SK-N-SH (cell line): Measurements from ENCODE around the gene TMED3. TPM values are rescaled to one million over a fixed set of nuclear protein-coding genes. Genes with fewer than 3 reads are reported as not detected.

Experiments used
- CTCF ChIA-PET: fragments of 300-600, 350-600 bp; formaldehyde crosslinking; extraction: SDS; loops from one replicate; lab custom pipeline; 2021; lab: Yijun Ruan, JAX
- POLR2A ChIA-PET: fragments of 350-600 bp; sonication (Branson Sonifier 250); formaldehyde crosslinking; extraction: SDS; loops from one replicate; lab custom pipeline; 2020; ENCODE audit warnings: antibody characterized with exemption, inconsistent platforms; lab: Yijun Ruan, JAX
- DNase-seq: peaks from one replicate; pipeline ENCODE4 v3.0.0; 2012
- H2AFZ ChIP-seq: fragments of 200-600 bp; sonication (generic); 2 replicates; pipeline ENCODE4 v1.8.1; 2016; ENCODE audit warnings: antibody characterized with exemption, mild to moderate bottlenecking, low read depth
- H3F3A ChIP-seq: fragments of 200-600 bp; sonication (generic); replicated peaks from 2 replicates; pipeline ENCODE3; 2016; ENCODE audit warnings: antibody characterized with exemption, mild to moderate bottlenecking; ENCODE audit not compliant: insufficient read depth
- H3K27ac ChIP-seq, 2 experiments: fragments of 200-500 bp in 1 of 2; fragments of 200-600 bp in 1 of 2; sonication (Bioruptor generic) in 1 of 2; sonication (generic), shearing (Covaris generic) in 1 of 2; 2 replicates each; pipeline versions ENCODE4 v1.5.1 to v1.6.1; 2014 to 2016; ENCODE audit warnings: low read depth in 2 of 2, inconsistent platforms in 1 of 2, low read length in 1 of 2, mild to moderate bottlenecking in 1 of 2, mixed read lengths in 1 of 2
- H3K27me3 ChIP-seq: fragments of 200-600 bp; sonication (generic), shearing (Covaris generic); 2 replicates; pipeline ENCODE4 v1.6.1; 2016; ENCODE audit warnings: mixed run types; ENCODE audit not compliant: insufficient read depth
- H3K36me3 ChIP-seq, 2 experiments: fragments of 200-500 bp in 1 of 2; fragments of 200-600 bp in 1 of 2; sonication (Bioruptor generic) in 1 of 2; sonication (generic) in 1 of 2; replicated peaks in 1 of 2; 2 replicates each; pipeline versions ENCODE3 to v1.5.1; 2014 to 2016; ENCODE audit warnings: low read length in 1 of 2, mild to moderate bottlenecking in 1 of 2; ENCODE audit not compliant: insufficient read depth in 2 of 2, control insufficient read depth in 1 of 2
- H3K4me1 ChIP-seq, 2 experiments: fragments of 200-500 bp in 1 of 2; fragments of 200-600 bp in 1 of 2; sonication (Bioruptor generic) in 1 of 2; sonication (generic), shearing (Covaris generic) in 1 of 2; 2 replicates each; pipeline versions ENCODE4 v1.5.1 to v1.6.1; 2014 to 2016; ENCODE audit warnings: low read depth in 1 of 2, low read length in 1 of 2, mixed run types in 1 of 2; ENCODE audit not compliant: insufficient read depth in 2 of 2, control insufficient read depth in 1 of 2
- H3K4me2 ChIP-seq: fragments of 200-600 bp; sonication (generic), shearing (Covaris generic); 2 replicates; pipeline ENCODE4 v1.6.1; 2017; ENCODE audit warnings: mixed run types
- H3K4me3 ChIP-seq, 2 experiments: fragments of 200-500 bp in 1 of 2; fragments of 200-600 bp in 1 of 2; sonication (Bioruptor generic) in 1 of 2; sonication (generic), shearing (Covaris generic) in 1 of 2; 2 replicates each; pipeline versions ENCODE4 v1.5.1 to v1.8.1; 2014 to 2016; ENCODE audit warnings: low read depth in 2 of 2, inconsistent platforms in 1 of 2, low read length in 1 of 2, mild to moderate bottlenecking in 1 of 2, mixed read lengths in 1 of 2, moderate library complexity in 1 of 2
- H3K79me2 ChIP-seq: fragments of 200-600 bp; sonication (generic); 2 replicates; pipeline ENCODE4 v1.8.1; 2017; ENCODE audit warnings: mild to moderate bottlenecking; ENCODE audit not compliant: insufficient read depth
- H3K9ac ChIP-seq: fragments of 200-600 bp; sonication (generic); 2 replicates; pipeline ENCODE4 v1.6.1; 2017; ENCODE audit warnings: mixed run types
- H3K9me2 ChIP-seq: fragments of 200-600 bp; sonication (generic); 2 replicates; pipeline ENCODE4 v1.6.1; 2017; ENCODE audit warnings: mixed run types
- H3K9me3 ChIP-seq: fragments of 200-600 bp; sonication (generic); 2 replicates; pipeline ENCODE4 v1.6.1; 2017; ENCODE audit warnings: mixed run types, mild to moderate bottlenecking, moderate library complexity
- H4K20me1 ChIP-seq: fragments of 200-600 bp; sonication (generic); 2 replicates; pipeline ENCODE4 v1.6.1; 2017; ENCODE audit warnings: mild to moderate bottlenecking, mixed run types; ENCODE audit not compliant: insufficient read depth
- CHD2 ChIP-seq: fragments of 150-350 bp; IDR thresholded peaks from 2 replicates; pipeline ENCODE4 v1.6.1; 2018; ENCODE audit warnings: low read length; ENCODE audit not compliant: partially characterized antibody
- RAD21 ChIP-seq: IDR thresholded peaks from 2 replicates; pipeline ENCODE4 v1.6.1; 2012; ENCODE audit warnings: mild to moderate bottlenecking, low read length
- RCOR1 ChIP-seq: fragments of 150-350 bp; IDR thresholded peaks from 2 replicates; pipeline ENCODE4 v1.6.1; 2017; ENCODE audit warnings: antibody characterized with exemption, low read length
- RFX5 ChIP-seq: IDR thresholded peaks from 2 replicates; pipeline ENCODE4 v1.6.1; 2012; ENCODE audit warnings: mild to moderate bottlenecking, improper control_type of control experiment, low read length
- RXRA ChIP-seq: IDR thresholded peaks from 2 replicates; pipeline ENCODE4 v1.4.0; 2012; ENCODE audit warnings: low read depth, mild to moderate bottlenecking, borderline replicate concordance
- TAF1 ChIP-seq: IDR thresholded peaks from 2 replicates; pipeline ENCODE4 v1.6.1; 2012; ENCODE audit warnings: low read depth, mild to moderate bottlenecking, low read length, moderate library complexity, borderline replicate concordance
- TCF12 ChIP-seq: IDR thresholded peaks from 2 replicates; pipeline ENCODE4 v1.4.0; 2012
- TEAD4 ChIP-seq: IDR thresholded peaks from 2 replicates; pipeline ENCODE4 v1.4.0; 2012; ENCODE audit warnings: mild to moderate bottlenecking, borderline replicate concordance; ENCODE audit not compliant: insufficient read depth
- YY1 ChIP-seq: IDR thresholded peaks from 2 replicates; pipeline ENCODE4 v1.4.0; 2012; ENCODE audit warnings: low read depth, mild to moderate bottlenecking
- WGBS: methylation state at CpG from one replicate; pipeline ENCODE4 v1.1.6; 2017; ENCODE audit warnings: low lambda C conversion rate; 5-methylcytosine and 5-hydroxymethylcytosine counted together
- polyA plus RNA-seq, 3 experiments: library from polyadenylated mRNA; depleted of rRNA; stranded (reverse); fragments of >200 nt; gene quantifications; 2 replicates each; pipeline ENCODE4 v1.2.3, GENCODE V29; 2012
- TF ChIP-seq, protein P1 (sequence below): IDR thresholded peaks from 2 replicates; pipeline ENCODE4; 2012
- TF ChIP-seq, protein P2 (sequence below): fragments of 200-600 bp; sonication (generic); IDR thresholded peaks from 2 replicates; pipeline ENCODE4 v1.6.1; 2017; ENCODE audit warnings: antibody characterized with exemption, mild to moderate bottlenecking, moderate library complexity
- TF ChIP-seq, protein P3 (sequence below): IDR thresholded peaks from 2 replicates; pipeline ENCODE4 v1.4.0; 2012; ENCODE audit warnings: low read depth, borderline replicate concordance
- TF ChIP-seq, protein P4 (sequence below): fragments of 150-350 bp; IDR thresholded peaks from 2 replicates; pipeline ENCODE4 v1.6.1; 2016; ENCODE audit warnings: mild to moderate bottlenecking, low read depth, low read length

The TMED3 gene
- polyA plus RNA-seq, 1 of the 3 experiments (the other 2 are of a cell fraction): 128 TPM

DNA sequence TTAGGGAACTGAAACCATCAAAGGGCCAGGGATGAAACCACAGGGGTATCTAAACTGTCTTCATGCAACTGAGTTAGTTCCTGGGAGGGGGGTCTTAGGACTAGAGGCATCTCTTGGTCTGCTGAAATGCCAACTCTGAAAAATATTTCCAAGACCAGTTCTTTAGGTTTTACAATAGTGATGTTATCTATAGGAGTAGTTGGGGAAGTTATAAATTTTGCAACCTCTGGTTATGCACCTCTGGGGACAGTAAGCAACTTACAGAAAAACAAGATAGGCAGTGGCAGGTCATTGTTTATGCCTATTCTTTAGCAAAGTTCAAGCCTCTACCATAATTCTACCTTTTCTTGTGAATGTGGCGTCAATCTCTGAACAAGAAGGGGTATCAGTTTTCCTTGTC, 60.7 kb downstream of the TMED3 start:
- Histone ChIP-seq H2AFZ (no peak overlapping the region), H3K79me2 (no peaks in the 10 kb centered on the region), H3K9me3 (no peaks in the 10 kb centered on the region), H3K4me2 (no peak overlapping the region), H3K9me2 (no peaks in the 10 kb centered on the region), H3F3A (no peaks in the 10 kb centered on the region), H3K9ac (no peak overlapping the region), H3K4me3 (no peak overlapping the region), H3K4me1 (peaks cover 0 to 4% of the 10 kb centered on the region in 2 experiments; a peak in 1 of 4 replicates), H3K36me3 (no peaks in the 10 kb centered on the region), H3K27ac (no peak overlapping the region), H3K27me3 (no peaks in the 10 kb centered on the region), H4K20me1 (no peaks in the 10 kb centered on the region)
- no peak for DNase-seq
- WGBS: 100% methylated on average over 1 of the region's 1 CpG
- POLR2A ChIA-PET: no interaction called here
- TF ChIP-seq YY1 (no peak), TCF12 (no peak), RAD21 (no peak), TAF1 (no peak), RXRA (no peak), TEAD4 (no peak), RFX5 (no peak), RCOR1 (no peak), CHD2 (no peak)
- TF ChIP-seq, protein P1, sequence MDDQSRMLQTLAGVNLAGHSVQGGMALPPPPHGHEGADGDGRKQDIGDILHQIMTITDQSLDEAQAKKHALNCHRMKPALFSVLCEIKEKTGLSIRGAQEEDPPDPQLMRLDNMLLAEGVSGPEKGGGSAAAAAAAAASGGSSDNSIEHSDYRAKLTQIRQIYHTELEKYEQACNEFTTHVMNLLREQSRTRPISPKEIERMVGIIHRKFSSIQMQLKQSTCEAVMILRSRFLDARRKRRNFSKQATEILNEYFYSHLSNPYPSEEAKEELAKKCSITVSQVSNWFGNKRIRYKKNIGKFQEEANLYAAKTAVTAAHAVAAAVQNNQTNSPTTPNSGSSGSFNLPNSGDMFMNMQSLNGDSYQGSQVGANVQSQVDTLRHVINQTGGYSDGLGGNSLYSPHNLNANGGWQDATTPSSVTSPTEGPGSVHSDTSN: no peak
- TF ChIP-seq, protein P2, sequence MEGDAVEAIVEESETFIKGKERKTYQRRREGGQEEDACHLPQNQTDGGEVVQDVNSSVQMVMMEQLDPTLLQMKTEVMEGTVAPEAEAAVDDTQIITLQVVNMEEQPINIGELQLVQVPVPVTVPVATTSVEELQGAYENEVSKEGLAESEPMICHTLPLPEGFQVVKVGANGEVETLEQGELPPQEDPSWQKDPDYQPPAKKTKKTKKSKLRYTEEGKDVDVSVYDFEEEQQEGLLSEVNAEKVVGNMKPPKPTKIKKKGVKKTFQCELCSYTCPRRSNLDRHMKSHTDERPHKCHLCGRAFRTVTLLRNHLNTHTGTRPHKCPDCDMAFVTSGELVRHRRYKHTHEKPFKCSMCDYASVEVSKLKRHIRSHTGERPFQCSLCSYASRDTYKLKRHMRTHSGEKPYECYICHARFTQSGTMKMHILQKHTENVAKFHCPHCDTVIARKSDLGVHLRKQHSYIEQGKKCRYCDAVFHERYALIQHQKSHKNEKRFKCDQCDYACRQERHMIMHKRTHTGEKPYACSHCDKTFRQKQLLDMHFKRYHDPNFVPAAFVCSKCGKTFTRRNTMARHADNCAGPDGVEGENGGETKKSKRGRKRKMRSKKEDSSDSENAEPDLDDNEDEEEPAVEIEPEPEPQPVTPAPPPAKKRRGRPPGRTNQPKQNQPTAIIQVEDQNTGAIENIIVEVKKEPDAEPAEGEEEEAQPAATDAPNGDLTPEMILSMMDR: no peak
- TF ChIP-seq, protein P3, sequence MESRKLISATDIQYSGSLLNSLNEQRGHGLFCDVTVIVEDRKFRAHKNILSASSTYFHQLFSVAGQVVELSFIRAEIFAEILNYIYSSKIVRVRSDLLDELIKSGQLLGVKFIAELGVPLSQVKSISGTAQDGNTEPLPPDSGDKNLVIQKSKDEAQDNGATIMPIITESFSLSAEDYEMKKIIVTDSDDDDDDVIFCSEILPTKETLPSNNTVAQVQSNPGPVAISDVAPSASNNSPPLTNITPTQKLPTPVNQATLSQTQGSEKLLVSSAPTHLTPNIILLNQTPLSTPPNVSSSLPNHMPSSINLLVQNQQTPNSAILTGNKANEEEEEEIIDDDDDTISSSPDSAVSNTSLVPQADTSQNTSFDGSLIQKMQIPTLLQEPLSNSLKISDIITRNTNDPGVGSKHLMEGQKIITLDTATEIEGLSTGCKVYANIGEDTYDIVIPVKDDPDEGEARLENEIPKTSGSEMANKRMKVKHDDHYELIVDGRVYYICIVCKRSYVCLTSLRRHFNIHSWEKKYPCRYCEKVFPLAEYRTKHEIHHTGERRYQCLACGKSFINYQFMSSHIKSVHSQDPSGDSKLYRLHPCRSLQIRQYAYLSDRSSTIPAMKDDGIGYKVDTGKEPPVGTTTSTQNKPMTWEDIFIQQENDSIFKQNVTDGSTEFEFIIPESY: no peak
- TF ChIP-seq, protein P4, sequence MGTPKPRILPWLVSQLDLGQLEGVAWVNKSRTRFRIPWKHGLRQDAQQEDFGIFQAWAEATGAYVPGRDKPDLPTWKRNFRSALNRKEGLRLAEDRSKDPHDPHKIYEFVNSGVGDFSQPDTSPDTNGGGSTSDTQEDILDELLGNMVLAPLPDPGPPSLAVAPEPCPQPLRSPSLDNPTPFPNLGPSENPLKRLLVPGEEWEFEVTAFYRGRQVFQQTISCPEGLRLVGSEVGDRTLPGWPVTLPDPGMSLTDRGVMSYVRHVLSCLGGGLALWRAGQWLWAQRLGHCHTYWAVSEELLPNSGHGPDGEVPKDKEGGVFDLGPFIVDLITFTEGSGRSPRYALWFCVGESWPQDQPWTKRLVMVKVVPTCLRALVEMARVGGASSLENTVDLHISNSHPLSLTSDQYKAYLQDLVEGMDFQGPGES: no peak
- TF ChIP-seq, all 33 proteins: peak for 0
- CTCF ChIA-PET: no interaction called here
